WTC11 (cell line): ENCODE data around the gene EZR.

Source experiments
- MAX ChIP-seq: sonication (generic); formaldehyde crosslinking; IDR thresholded peaks from 2 replicates; pipeline ENCODE4 v1.8.0; 2022; ENCODE audit warnings: mild to moderate bottlenecking, missing genetic modification reagents
- MXD4 ChIP-seq: fragments of 250-450 bp; sonication (Bioruptor Pico); IDR thresholded peaks from 2 replicates; pipeline ENCODE4 v1.8.0; 2021; ENCODE audit warnings: mild to moderate bottlenecking, moderate library complexity, borderline replicate concordance
- RELA ChIP-seq: sonication (generic); formaldehyde crosslinking; IDR thresholded peaks from 2 replicates; pipeline ENCODE4 v1.8.1; 2022; ENCODE audit warnings: missing genetic modification reagents, mild to moderate bottlenecking, borderline replicate concordance
- ZNF263 ChIP-seq: sonication (generic); formaldehyde crosslinking; IDR thresholded peaks from 2 replicates; pipeline ENCODE4 v1.8.1; 2022; ENCODE audit warnings: low read depth, mild to moderate bottlenecking, moderate library complexity, missing genetic modification reagents
- TF ChIP-seq, protein P1 (sequence below): fragments of 200-600 bp; IDR thresholded peaks from 2 replicates; pipeline ENCODE4 v1.8.0; 2022; ENCODE audit warnings: antibody characterized with exemption
- TF ChIP-seq, protein P2 (sequence below): sonication (generic); formaldehyde crosslinking; IDR thresholded peaks from 2 replicates; pipeline ENCODE4 v1.8.1; 2023; ENCODE audit warnings: mild to moderate bottlenecking, missing genetic modification reagents, moderate library complexity

GRCh38 chr6:158787395-158787794, 31.8 kb downstream of the EZR start:
- TF ChIP-seq, protein P1, sequence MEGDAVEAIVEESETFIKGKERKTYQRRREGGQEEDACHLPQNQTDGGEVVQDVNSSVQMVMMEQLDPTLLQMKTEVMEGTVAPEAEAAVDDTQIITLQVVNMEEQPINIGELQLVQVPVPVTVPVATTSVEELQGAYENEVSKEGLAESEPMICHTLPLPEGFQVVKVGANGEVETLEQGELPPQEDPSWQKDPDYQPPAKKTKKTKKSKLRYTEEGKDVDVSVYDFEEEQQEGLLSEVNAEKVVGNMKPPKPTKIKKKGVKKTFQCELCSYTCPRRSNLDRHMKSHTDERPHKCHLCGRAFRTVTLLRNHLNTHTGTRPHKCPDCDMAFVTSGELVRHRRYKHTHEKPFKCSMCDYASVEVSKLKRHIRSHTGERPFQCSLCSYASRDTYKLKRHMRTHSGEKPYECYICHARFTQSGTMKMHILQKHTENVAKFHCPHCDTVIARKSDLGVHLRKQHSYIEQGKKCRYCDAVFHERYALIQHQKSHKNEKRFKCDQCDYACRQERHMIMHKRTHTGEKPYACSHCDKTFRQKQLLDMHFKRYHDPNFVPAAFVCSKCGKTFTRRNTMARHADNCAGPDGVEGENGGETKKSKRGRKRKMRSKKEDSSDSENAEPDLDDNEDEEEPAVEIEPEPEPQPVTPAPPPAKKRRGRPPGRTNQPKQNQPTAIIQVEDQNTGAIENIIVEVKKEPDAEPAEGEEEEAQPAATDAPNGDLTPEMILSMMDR: no peak
- TF ChIP-seq, protein P2, sequence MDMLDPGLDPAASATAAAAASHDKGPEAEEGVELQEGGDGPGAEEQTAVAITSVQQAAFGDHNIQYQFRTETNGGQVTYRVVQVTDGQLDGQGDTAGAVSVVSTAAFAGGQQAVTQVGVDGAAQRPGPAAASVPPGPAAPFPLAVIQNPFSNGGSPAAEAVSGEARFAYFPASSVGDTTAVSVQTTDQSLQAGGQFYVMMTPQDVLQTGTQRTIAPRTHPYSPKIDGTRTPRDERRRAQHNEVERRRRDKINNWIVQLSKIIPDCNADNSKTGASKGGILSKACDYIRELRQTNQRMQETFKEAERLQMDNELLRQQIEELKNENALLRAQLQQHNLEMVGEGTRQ (CRISPR knock-in tag): no peak
- TF ChIP-seq RELA (CRISPR knock-in tag) (no peak), MXD4 (CRISPR knock-in tag) (no peak), MAX (CRISPR knock-in tag) (no peak), ZNF263 (CRISPR knock-in tag) (no peak)
